Liver (tissue), 9 donors: ENCODE measurements around the gene ADAMTS19. TPM values are rescaled to one million over a fixed set of nuclear protein-coding genes. Genes with fewer than 3 reads are reported as not detected.

Experiments used
- DNase-seq: peaks from one replicate; pipeline ENCODE4 v3.0.0-alpha.2; 2017; ENCODE audit warnings: low spot score
- H3K27ac ChIP-seq, 2 donors: one replicate each; pipeline ENCODE4 v1.7.0; 2013; ENCODE audit warnings: inconsistent platforms in 2 of 2, low read length in 2 of 2, control low read depth in 1 of 2, low read depth in 1 of 2, mild to moderate bottlenecking in 1 of 2
- H3K27me3 ChIP-seq, 4 donors: one replicate each; pipeline versions ENCODE4 v1.6.1 to v1.7.0; 2013; ENCODE audit warnings: low read length in 3 of 4, inconsistent platforms in 1 of 4, mild to moderate bottlenecking in 1 of 4, moderate library complexity in 1 of 4; ENCODE audit not compliant: control insufficient read depth in 4 of 4, insufficient read depth in 4 of 4
- H3K36me3 ChIP-seq, 4 donors: one replicate each; pipeline versions ENCODE4 v1.6.1 to v1.7.0; 2013; ENCODE audit warnings: low read length in 3 of 4, mild to moderate bottlenecking in 3 of 4, low read depth in 1 of 4, moderate library complexity in 1 of 4; ENCODE audit not compliant: control insufficient read depth in 4 of 4, insufficient read depth in 3 of 4
- H3K4me1 ChIP-seq, 4 donors: one replicate each; pipeline versions ENCODE4 v1.6.1 to v1.7.0; 2013; ENCODE audit warnings: low read length in 3 of 4, mild to moderate bottlenecking in 3 of 4, moderate library complexity in 1 of 4; ENCODE audit not compliant: control insufficient read depth in 4 of 4, insufficient read depth in 4 of 4
- H3K4me3 ChIP-seq, 3 donors: one replicate each; pipeline versions ENCODE4 v1.6.1 to v1.7.0; 2013; ENCODE audit warnings: low read length in 3 of 3, control low read depth in 1 of 3, low read depth in 1 of 3, mild to moderate bottlenecking in 1 of 3
- H3K9ac ChIP-seq, 2 donors: one replicate each; pipeline ENCODE4 v1.7.0; 2013; ENCODE audit warnings: low read length in 2 of 2, mild to moderate bottlenecking in 2 of 2, moderate library complexity in 2 of 2, control low read depth in 1 of 2, low read depth in 1 of 2
- H3K9me3 ChIP-seq, 4 donors: one replicate each; pipeline versions ENCODE4 v1.6.1 to v1.7.0; 2013; ENCODE audit warnings: low read length in 3 of 4; ENCODE audit not compliant: control insufficient read depth in 4 of 4
- EGR1 ChIP-seq, 2 donors: IDR thresholded peaks; 2 replicates each; pipeline ENCODE4 v1.6.1; 2016 to 2018; ENCODE audit warnings: antibody characterized with exemption in 2 of 2, low read depth in 2 of 2
- FOXA1 ChIP-seq: IDR thresholded peaks from 2 replicates; pipeline ENCODE4 v1.6.1; 2016; ENCODE audit warnings: antibody characterized with exemption
- FOXA2 ChIP-seq: IDR thresholded peaks from 2 replicates; pipeline ENCODE4 v1.6.1; 2016; ENCODE audit warnings: antibody characterized with exemption
- GABPA ChIP-seq, 2 donors: IDR thresholded peaks in 1 of 2; conservative IDR thresholded peaks in 1 of 2; 2 replicates each; pipeline ENCODE4 v1.6.1; 2016; ENCODE audit warnings: antibody characterized with exemption in 2 of 2, mild to moderate bottlenecking in 1 of 2, moderate library complexity in 1 of 2
- HNF4A ChIP-seq, 2 donors: conservative IDR thresholded peaks; 2 replicates each; pipeline ENCODE4 v1.6.1; 2016; ENCODE audit warnings: antibody characterized with exemption in 2 of 2, mild to moderate bottlenecking in 2 of 2
- NR2F2 ChIP-seq: IDR thresholded peaks from 2 replicates; pipeline ENCODE4 v1.6.1; 2016; ENCODE audit warnings: antibody characterized with exemption
- RAD21 ChIP-seq, 2 donors: IDR thresholded peaks; 2 replicates each; pipeline ENCODE4 v1.6.1; 2016; ENCODE audit warnings: antibody characterized with exemption in 2 of 2, mild to moderate bottlenecking in 2 of 2
- RXRA ChIP-seq, 2 donors: IDR thresholded peaks; 2 replicates each; pipeline ENCODE4 v1.6.1; 2017 to 2018; ENCODE audit warnings: antibody characterized with exemption in 2 of 2, mild to moderate bottlenecking in 1 of 2
- SP1 ChIP-seq: IDR thresholded peaks from 2 replicates; pipeline ENCODE4 v1.6.1; 2018; ENCODE audit warnings: antibody characterized with exemption, mild to moderate bottlenecking
- YY1 ChIP-seq: IDR thresholded peaks from 2 replicates; pipeline ENCODE4 v1.6.1; 2016; ENCODE audit warnings: antibody characterized with exemption, mild to moderate bottlenecking
- WGBS: extraction: QIAGEN DNeasy Blood & Tissue Kit; methylation state at CpG from one replicate; pipeline ENCODE4 v1.1.7; 2013; 5-methylcytosine and 5-hydroxymethylcytosine counted together
- polyA plus RNA-seq, 2 donors: library from polyadenylated mRNA; stranded (reverse) in 1 of 2; unstranded in 1 of 2; fragments of 200-250 nt in 1 of 2; fragments of >200 nt in 1 of 2; fragmentation: Nextera tagmentation in 1 of 2; extraction: Ambion mirVana in 1 of 2; gene quantifications; one replicate each; pipeline versions ENCODE4 v1.2.1 to v1.2.3, GENCODE V29; 2013 to 2015
- total RNA-seq, 2 donors: library from RNA; depleted of rRNA; stranded (reverse); fragments of >200 nt; gene quantifications; one replicate each; pipeline ENCODE4 v1.2.3, GENCODE V29; 2014
- TF ChIP-seq, protein P1 (sequence below): IDR thresholded peaks from 2 replicates; pipeline ENCODE4 v1.6.1; 2016; ENCODE audit warnings: antibody characterized with exemption, mild to moderate bottlenecking
- TF ChIP-seq, protein P2 (sequence below): IDR thresholded peaks from 2 replicates; pipeline ENCODE4 v1.6.1; 2016; ENCODE audit warnings: antibody characterized with exemption
- TF ChIP-seq, protein P3 (sequence below): fragments of 150-350 bp; IDR thresholded peaks from 2 replicates; pipeline ENCODE4 v1.5.1; 2017; ENCODE audit warnings: improper control_type of control experiment, low read depth, low read length; ENCODE audit not compliant: missing input control
- TF ChIP-seq, protein P4 (sequence below): IDR thresholded peaks from 2 replicates; pipeline ENCODE4 v1.6.1; 2016; ENCODE audit warnings: antibody characterized with exemption
- donor health status: healthy.
- donor health status: healthy.
- donor health status: healthy.
- donor health status: healthy.
- donor health status: healthy.

Gene ADAMTS19
- total and polyA plus RNA-seq, 4 donors = 0.09 TPM; not detected in 3

DNA sequence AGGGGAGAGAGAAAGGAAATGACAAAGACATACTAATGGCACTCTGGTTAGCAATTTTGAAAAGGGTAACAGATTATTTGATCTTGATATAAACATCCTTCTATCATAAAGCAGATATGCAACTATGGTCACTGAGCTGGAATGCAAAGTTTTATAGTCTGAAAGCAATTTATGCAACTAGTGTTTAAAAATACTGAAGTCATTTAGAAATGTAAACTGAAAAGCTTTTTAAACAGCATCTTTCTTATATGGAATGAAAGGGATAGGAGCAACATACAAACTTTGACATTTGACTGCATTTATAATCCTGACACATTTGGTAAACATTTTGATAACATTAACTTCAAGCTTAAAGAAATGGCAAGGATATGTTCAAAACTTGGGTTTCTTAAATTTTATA, 28.7 kb upstream of the ADAMTS19 start:
- Histone ChIP-seq H3K4me1 (no peaks in the 10 kb centered on the region), H3K27ac (no peak overlapping the region), H3K9me3 (no peaks in the 10 kb centered on the region), H3K36me3 (no peaks in the 10 kb centered on the region), H3K27me3 (no peaks in the 10 kb centered on the region), H3K9ac (no peak overlapping the region), H3K4me3 (no peak overlapping the region)
- DNase-seq = no peak
- TF ChIP-seq, protein P1, sequence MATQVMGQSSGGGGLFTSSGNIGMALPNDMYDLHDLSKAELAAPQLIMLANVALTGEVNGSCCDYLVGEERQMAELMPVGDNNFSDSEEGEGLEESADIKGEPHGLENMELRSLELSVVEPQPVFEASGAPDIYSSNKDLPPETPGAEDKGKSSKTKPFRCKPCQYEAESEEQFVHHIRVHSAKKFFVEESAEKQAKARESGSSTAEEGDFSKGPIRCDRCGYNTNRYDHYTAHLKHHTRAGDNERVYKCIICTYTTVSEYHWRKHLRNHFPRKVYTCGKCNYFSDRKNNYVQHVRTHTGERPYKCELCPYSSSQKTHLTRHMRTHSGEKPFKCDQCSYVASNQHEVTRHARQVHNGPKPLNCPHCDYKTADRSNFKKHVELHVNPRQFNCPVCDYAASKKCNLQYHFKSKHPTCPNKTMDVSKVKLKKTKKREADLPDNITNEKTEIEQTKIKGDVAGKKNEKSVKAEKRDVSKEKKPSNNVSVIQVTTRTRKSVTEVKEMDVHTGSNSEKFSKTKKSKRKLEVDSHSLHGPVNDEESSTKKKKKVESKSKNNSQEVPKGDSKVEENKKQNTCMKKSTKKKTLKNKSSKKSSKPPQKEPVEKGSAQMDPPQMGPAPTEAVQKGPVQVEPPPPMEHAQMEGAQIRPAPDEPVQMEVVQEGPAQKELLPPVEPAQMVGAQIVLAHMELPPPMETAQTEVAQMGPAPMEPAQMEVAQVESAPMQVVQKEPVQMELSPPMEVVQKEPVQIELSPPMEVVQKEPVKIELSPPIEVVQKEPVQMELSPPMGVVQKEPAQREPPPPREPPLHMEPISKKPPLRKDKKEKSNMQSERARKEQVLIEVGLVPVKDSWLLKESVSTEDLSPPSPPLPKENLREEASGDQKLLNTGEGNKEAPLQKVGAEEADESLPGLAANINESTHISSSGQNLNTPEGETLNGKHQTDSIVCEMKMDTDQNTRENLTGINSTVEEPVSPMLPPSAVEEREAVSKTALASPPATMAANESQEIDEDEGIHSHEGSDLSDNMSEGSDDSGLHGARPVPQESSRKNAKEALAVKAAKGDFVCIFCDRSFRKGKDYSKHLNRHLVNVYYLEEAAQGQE = no peak
- TF ChIP-seq, protein P2, sequence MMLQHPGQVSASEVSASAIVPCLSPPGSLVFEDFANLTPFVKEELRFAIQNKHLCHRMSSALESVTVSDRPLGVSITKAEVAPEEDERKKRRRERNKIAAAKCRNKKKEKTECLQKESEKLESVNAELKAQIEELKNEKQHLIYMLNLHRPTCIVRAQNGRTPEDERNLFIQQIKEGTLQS = no peak
- TF ChIP-seq, protein P3, sequence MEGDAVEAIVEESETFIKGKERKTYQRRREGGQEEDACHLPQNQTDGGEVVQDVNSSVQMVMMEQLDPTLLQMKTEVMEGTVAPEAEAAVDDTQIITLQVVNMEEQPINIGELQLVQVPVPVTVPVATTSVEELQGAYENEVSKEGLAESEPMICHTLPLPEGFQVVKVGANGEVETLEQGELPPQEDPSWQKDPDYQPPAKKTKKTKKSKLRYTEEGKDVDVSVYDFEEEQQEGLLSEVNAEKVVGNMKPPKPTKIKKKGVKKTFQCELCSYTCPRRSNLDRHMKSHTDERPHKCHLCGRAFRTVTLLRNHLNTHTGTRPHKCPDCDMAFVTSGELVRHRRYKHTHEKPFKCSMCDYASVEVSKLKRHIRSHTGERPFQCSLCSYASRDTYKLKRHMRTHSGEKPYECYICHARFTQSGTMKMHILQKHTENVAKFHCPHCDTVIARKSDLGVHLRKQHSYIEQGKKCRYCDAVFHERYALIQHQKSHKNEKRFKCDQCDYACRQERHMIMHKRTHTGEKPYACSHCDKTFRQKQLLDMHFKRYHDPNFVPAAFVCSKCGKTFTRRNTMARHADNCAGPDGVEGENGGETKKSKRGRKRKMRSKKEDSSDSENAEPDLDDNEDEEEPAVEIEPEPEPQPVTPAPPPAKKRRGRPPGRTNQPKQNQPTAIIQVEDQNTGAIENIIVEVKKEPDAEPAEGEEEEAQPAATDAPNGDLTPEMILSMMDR = no peak
- TF ChIP-seq FOXA2 (no peak), NR2F2 (no peak), EGR1 (IDR thresholded peaks at IDR 0.05; ENCODE audit: low read depth in 2 of 2) (no peak), FOXA1 (no peak), SP1 (no peak), GABPA (IDR thresholded peaks at IDR 0.05 in 1 of 2, conservative IDR thresholded peaks at IDR 0.05 in 1 of 2) (no peak), HNF4A (conservative IDR thresholded peaks at IDR 0.05) (no peak)

DNA sequence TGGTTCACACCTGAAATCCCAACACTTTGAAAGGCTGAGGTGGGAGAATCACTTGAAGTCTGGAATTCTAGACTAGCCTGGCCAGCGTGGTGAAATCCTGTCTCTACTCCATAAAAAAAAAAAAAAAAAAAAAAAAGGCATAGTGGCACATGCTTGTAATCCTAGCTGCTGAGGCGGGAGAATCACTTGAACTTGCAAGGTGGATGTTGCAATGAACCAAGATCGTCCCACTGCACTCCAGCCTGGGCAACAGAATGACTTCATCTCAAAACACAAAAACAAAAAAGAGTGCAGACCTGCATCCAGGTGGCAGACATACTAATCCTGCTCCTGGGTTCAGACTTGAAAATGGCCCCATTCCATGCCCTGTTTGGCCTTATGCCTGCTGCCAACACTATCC, 21.8 kb upstream of the ADAMTS19 start:
- WGBS = 79% methylated on average over 3 of the region's 3 CpGs
- Histone ChIP-seq H3K27me3 (no peaks in the 10 kb centered on the region), H3K4me3 (no peak overlapping the region), H3K9me3 (peaks cover 0 to 1% (median 0%) of the 10 kb centered on the region in 4 donors), H3K9ac (no peak overlapping the region), H3K36me3 (no peaks in the 10 kb centered on the region), H3K4me1 (no peaks in the 10 kb centered on the region), H3K27ac (no peak overlapping the region)
- TF ChIP-seq RXRA (IDR thresholded peaks at IDR 0.05) (no peak), YY1 (no peak), FOXA1 (no peak), EGR1 (IDR thresholded peaks at IDR 0.05; ENCODE audit: low read depth in 2 of 2) (no peak), RAD21 (IDR thresholded peaks at IDR 0.05) (no peak), SP1 (no peak)
- TF ChIP-seq, protein P3 = no peak
- TF ChIP-seq, protein P4, sequence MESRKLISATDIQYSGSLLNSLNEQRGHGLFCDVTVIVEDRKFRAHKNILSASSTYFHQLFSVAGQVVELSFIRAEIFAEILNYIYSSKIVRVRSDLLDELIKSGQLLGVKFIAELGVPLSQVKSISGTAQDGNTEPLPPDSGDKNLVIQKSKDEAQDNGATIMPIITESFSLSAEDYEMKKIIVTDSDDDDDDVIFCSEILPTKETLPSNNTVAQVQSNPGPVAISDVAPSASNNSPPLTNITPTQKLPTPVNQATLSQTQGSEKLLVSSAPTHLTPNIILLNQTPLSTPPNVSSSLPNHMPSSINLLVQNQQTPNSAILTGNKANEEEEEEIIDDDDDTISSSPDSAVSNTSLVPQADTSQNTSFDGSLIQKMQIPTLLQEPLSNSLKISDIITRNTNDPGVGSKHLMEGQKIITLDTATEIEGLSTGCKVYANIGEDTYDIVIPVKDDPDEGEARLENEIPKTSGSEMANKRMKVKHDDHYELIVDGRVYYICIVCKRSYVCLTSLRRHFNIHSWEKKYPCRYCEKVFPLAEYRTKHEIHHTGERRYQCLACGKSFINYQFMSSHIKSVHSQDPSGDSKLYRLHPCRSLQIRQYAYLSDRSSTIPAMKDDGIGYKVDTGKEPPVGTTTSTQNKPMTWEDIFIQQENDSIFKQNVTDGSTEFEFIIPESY = no peak
- DNase-seq = no peak
